Upper lobe of left lung (tissue), 4 donors: ENCODE data around the gene PLEKHA5.

ENCODE experiments used
- POLR2AphosphoS5 ChIP-seq, 2 donors: sonication (generic); formaldehyde crosslinking; IDR thresholded peaks; one replicate each; pipeline ENCODE4 v1.5.1; 2017; ENCODE audit warnings: antibody characterized with exemption in 2 of 2
- TF ChIP-seq, protein P1 (sequence below), 6 experiments: fragments of 450-650 bp in 4 of 6; fragments of 200-600 bp in 2 of 6; sonication (generic) in 2 of 6; IDR thresholded peaks; one replicate each; pipeline ENCODE4 v1.5.1; 2016 to 2019; ENCODE audit warnings: antibody characterized with exemption in 6 of 6

DNA sequence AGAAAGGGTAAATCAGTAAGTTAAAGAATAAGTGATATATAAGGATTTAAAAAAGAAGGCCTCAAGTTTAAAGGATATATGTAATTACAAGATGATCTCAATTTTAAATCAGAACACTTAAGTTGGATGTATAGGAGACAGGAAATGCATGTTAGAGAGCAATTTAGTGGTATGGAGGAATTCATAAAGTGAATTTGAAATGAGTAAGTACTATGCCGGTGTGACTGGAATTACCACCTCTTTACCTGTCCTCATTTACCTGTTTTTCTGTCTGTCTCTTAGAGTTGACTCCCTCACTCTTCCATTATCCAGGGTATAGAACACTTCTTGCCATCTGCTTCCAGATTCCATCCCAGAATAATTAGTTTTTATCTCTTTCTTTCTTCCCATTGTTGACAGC lies 73.5 kb downstream of the PLEKHA5 start:
- TF ChIP-seq POLR2AphosphoS5 (IDR thresholded peaks at IDR 0.05) = no peak
- TF ChIP-seq, protein P1, sequence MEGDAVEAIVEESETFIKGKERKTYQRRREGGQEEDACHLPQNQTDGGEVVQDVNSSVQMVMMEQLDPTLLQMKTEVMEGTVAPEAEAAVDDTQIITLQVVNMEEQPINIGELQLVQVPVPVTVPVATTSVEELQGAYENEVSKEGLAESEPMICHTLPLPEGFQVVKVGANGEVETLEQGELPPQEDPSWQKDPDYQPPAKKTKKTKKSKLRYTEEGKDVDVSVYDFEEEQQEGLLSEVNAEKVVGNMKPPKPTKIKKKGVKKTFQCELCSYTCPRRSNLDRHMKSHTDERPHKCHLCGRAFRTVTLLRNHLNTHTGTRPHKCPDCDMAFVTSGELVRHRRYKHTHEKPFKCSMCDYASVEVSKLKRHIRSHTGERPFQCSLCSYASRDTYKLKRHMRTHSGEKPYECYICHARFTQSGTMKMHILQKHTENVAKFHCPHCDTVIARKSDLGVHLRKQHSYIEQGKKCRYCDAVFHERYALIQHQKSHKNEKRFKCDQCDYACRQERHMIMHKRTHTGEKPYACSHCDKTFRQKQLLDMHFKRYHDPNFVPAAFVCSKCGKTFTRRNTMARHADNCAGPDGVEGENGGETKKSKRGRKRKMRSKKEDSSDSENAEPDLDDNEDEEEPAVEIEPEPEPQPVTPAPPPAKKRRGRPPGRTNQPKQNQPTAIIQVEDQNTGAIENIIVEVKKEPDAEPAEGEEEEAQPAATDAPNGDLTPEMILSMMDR (IDR thresholded peaks at IDR 0.05) = no peak
